GM18520 (cell line): ENCODE measurements around the gene NOTCH3.

Source experiments
- ATAC-seq: cut with Tn5 transposase; IDR thresholded peaks from one replicate; pipeline ENCODE4 v1.9.1; 2021; ENCODE audit not compliant: unreplicated experiment

Gene NOTCH3

GRCh38 chr19:15169541-15170285 is 31.1 kb downstream of the NOTCH3 start:
- ATAC-seq = no peak

GRCh38 chr19:15166700-15167099 is 34.1 kb downstream of the NOTCH3 start:
- no peak for ATAC-seq

- no peak for ATAC-seq
These were observed 39.5 kb downstream of the NOTCH3 start for GRCh38 chr19:15161028-15161984.

GRCh38 chr19:15159251-15159650 is 41.5 kb downstream of the NOTCH3 start:
- no peak for ATAC-seq

- no peak for ATAC-seq
These were observed 44.4 kb downstream of the NOTCH3 start for GRCh38 chr19:15156391-15156790.

GRCh38 chr19:15155296-15155695 is 45.5 kb downstream of the NOTCH3 start:
- no peak for ATAC-seq

GRCh38 chr19:15154002-15154612 is 46.7 kb downstream of the NOTCH3 start:
- ATAC-seq = no peak

- ATAC-seq = no peak
These were observed 51.1 kb downstream of the NOTCH3 start for GRCh38 chr19:15149737-15150136.

- ATAC-seq = no peak
These were observed 53.7 kb downstream of the NOTCH3 start for GRCh38 chr19:15147090-15147489.

- no peak for ATAC-seq
These were observed 56.6 kb downstream of the NOTCH3 start for GRCh38 chr19:15144046-15144646.

GRCh38 chr19:15142313-15142712 is 58.5 kb downstream of the NOTCH3 start:
- ATAC-seq = no peak

GRCh38 chr19:15141143-15141542 is 59.7 kb downstream of the NOTCH3 start:
- no peak for ATAC-seq

- ATAC-seq = no peak
These were observed 62.4 kb downstream of the NOTCH3 start for GRCh38 chr19:15138427-15138826.

GRCh38 chr19:15137777-15138176 is 63.0 kb downstream of the NOTCH3 start:
- no peak for ATAC-seq

GRCh38 chr19:15136234-15136954 is 64.4 kb downstream of the NOTCH3 start:
- ATAC-seq = no peak

- no peak for ATAC-seq
These were observed 70.8 kb downstream of the NOTCH3 start for GRCh38 chr19:15129856-15130585.

- no peak for ATAC-seq
These were observed 72.5 kb downstream of the NOTCH3 start for GRCh38 chr19:15128162-15128770.

GRCh38 chr19:15126131-15126910 is 74.5 kb downstream of the NOTCH3 start:
- ATAC-seq = no peak
